Liver (tissue), 9 donors: Measurements from ENCODE around the gene ERBB4. TPM values are rescaled to one million over a fixed set of nuclear protein-coding genes. Genes with fewer than 3 reads are reported as not detected.

ENCODE experiments used
- DNase-seq: peaks from one replicate; pipeline ENCODE4 v3.0.0-alpha.2; 2017; ENCODE audit warnings: low spot score
- H3K27ac ChIP-seq, 2 donors: one replicate each; pipeline ENCODE4 v1.7.0; 2013; ENCODE audit warnings: inconsistent platforms in 2 of 2, low read length in 2 of 2, control low read depth in 1 of 2, low read depth in 1 of 2, mild to moderate bottlenecking in 1 of 2
- H3K27me3 ChIP-seq, 4 donors: one replicate each; pipeline versions ENCODE4 v1.6.1 to v1.7.0; 2013; ENCODE audit warnings: low read length in 3 of 4, inconsistent platforms in 1 of 4, mild to moderate bottlenecking in 1 of 4, moderate library complexity in 1 of 4; ENCODE audit not compliant: control insufficient read depth in 4 of 4, insufficient read depth in 4 of 4
- H3K36me3 ChIP-seq, 4 donors: one replicate each; pipeline versions ENCODE4 v1.6.1 to v1.7.0; 2013; ENCODE audit warnings: low read length in 3 of 4, mild to moderate bottlenecking in 3 of 4, low read depth in 1 of 4, moderate library complexity in 1 of 4; ENCODE audit not compliant: control insufficient read depth in 4 of 4, insufficient read depth in 3 of 4
- H3K4me1 ChIP-seq, 4 donors: one replicate each; pipeline versions ENCODE4 v1.6.1 to v1.7.0; 2013; ENCODE audit warnings: low read length in 3 of 4, mild to moderate bottlenecking in 3 of 4, moderate library complexity in 1 of 4; ENCODE audit not compliant: control insufficient read depth in 4 of 4, insufficient read depth in 4 of 4
- H3K4me3 ChIP-seq, 3 donors: one replicate each; pipeline versions ENCODE4 v1.6.1 to v1.7.0; 2013; ENCODE audit warnings: low read length in 3 of 3, control low read depth in 1 of 3, low read depth in 1 of 3, mild to moderate bottlenecking in 1 of 3
- H3K9ac ChIP-seq, 2 donors: one replicate each; pipeline ENCODE4 v1.7.0; 2013; ENCODE audit warnings: low read length in 2 of 2, mild to moderate bottlenecking in 2 of 2, moderate library complexity in 2 of 2, control low read depth in 1 of 2, low read depth in 1 of 2
- H3K9me3 ChIP-seq, 4 donors: one replicate each; pipeline versions ENCODE4 v1.6.1 to v1.7.0; 2013; ENCODE audit warnings: low read length in 3 of 4; ENCODE audit not compliant: control insufficient read depth in 4 of 4
- ATF3 ChIP-seq: IDR thresholded peaks from 2 replicates; pipeline ENCODE4 v1.6.1; 2016; ENCODE audit warnings: antibody characterized with exemption
- CTCF ChIP-seq: fragments of 150-350 bp; IDR thresholded peaks from 2 replicates; pipeline ENCODE4 v1.5.1; 2017; ENCODE audit warnings: improper control_type of control experiment, low read depth, low read length; ENCODE audit not compliant: missing input control
- EGR1 ChIP-seq, 2 donors: IDR thresholded peaks; 2 replicates each; pipeline ENCODE4 v1.6.1; 2016 to 2018; ENCODE audit warnings: antibody characterized with exemption in 2 of 2, low read depth in 2 of 2
- FOXA1 ChIP-seq: IDR thresholded peaks from 2 replicates; pipeline ENCODE4 v1.6.1; 2016; ENCODE audit warnings: antibody characterized with exemption
- FOXA2 ChIP-seq: IDR thresholded peaks from 2 replicates; pipeline ENCODE4 v1.6.1; 2016; ENCODE audit warnings: antibody characterized with exemption
- GABPA ChIP-seq, 2 donors: IDR thresholded peaks in 1 of 2; conservative IDR thresholded peaks in 1 of 2; 2 replicates each; pipeline ENCODE4 v1.6.1; 2016; ENCODE audit warnings: antibody characterized with exemption in 2 of 2, mild to moderate bottlenecking in 1 of 2, moderate library complexity in 1 of 2
- HNF4A ChIP-seq, 2 donors: conservative IDR thresholded peaks; 2 replicates each; pipeline ENCODE4 v1.6.1; 2016; ENCODE audit warnings: antibody characterized with exemption in 2 of 2, mild to moderate bottlenecking in 2 of 2
- HNF4G ChIP-seq: IDR thresholded peaks from 2 replicates; pipeline ENCODE4 v1.6.1; 2016; ENCODE audit warnings: antibody characterized with exemption
- JUND ChIP-seq, 2 donors: IDR thresholded peaks; 2 replicates each; pipeline ENCODE4 v1.6.1; 2016; ENCODE audit warnings: antibody characterized with exemption in 2 of 2
- MAX ChIP-seq: IDR thresholded peaks from 2 replicates; pipeline ENCODE4 v1.6.1; 2016; ENCODE audit warnings: antibody characterized with exemption
- NR2F2 ChIP-seq: IDR thresholded peaks from 2 replicates; pipeline ENCODE4 v1.6.1; 2016; ENCODE audit warnings: antibody characterized with exemption
- RAD21 ChIP-seq, 2 donors: IDR thresholded peaks; 2 replicates each; pipeline ENCODE4 v1.6.1; 2016; ENCODE audit warnings: antibody characterized with exemption in 2 of 2, mild to moderate bottlenecking in 2 of 2
- REST ChIP-seq: IDR thresholded peaks from 2 replicates; pipeline ENCODE4 v1.6.1; 2016; ENCODE audit warnings: antibody characterized with exemption, mild to moderate bottlenecking
- RXRA ChIP-seq, 2 donors: IDR thresholded peaks; 2 replicates each; pipeline ENCODE4 v1.6.1; 2017 to 2018; ENCODE audit warnings: antibody characterized with exemption in 2 of 2, mild to moderate bottlenecking in 1 of 2
- SP1 ChIP-seq: IDR thresholded peaks from 2 replicates; pipeline ENCODE4 v1.6.1; 2018; ENCODE audit warnings: antibody characterized with exemption, mild to moderate bottlenecking
- TAF1 ChIP-seq: conservative IDR thresholded peaks from 2 replicates; pipeline ENCODE4 v1.6.1; 2016; ENCODE audit warnings: antibody characterized with exemption, mild to moderate bottlenecking
- YY1 ChIP-seq: IDR thresholded peaks from 2 replicates; pipeline ENCODE4 v1.6.1; 2016; ENCODE audit warnings: antibody characterized with exemption, mild to moderate bottlenecking
- ZBTB33 ChIP-seq: IDR thresholded peaks from 2 replicates; pipeline ENCODE4 v1.6.1; 2016; ENCODE audit warnings: antibody characterized with exemption
- WGBS: extraction: QIAGEN DNeasy Blood & Tissue Kit; methylation state at CpG from one replicate; pipeline ENCODE4 v1.1.7; 2013; 5-methylcytosine and 5-hydroxymethylcytosine counted together
- polyA plus RNA-seq, 2 donors: library from polyadenylated mRNA; stranded (reverse) in 1 of 2; unstranded in 1 of 2; fragments of 200-250 nt in 1 of 2; fragments of >200 nt in 1 of 2; fragmentation: Nextera tagmentation in 1 of 2; extraction: Ambion mirVana in 1 of 2; gene quantifications; one replicate each; pipeline versions ENCODE4 v1.2.1 to v1.2.3, GENCODE V29; 2013 to 2015
- total RNA-seq, 2 donors: library from RNA; depleted of rRNA; stranded (reverse); fragments of >200 nt; gene quantifications; one replicate each; pipeline ENCODE4 v1.2.3, GENCODE V29; 2014
- donor health status: healthy.
- donor health status: healthy.
- donor health status: healthy.
- donor health status: healthy.
- donor health status: healthy.

Gene ERBB4
- total and polyA plus RNA-seq, 4 donors, result 0.03 to 0.42 TPM; not detected in 2

GRCh38 chr2:212348501-212348900 lies 190.1 kb downstream of the ERBB4 start:
- TF ChIP-seq JUND (IDR thresholded peaks at IDR 0.05) (no peak), SP1 (no peak), ATF3 (no peak), TAF1 (no peak), HNF4A (conservative IDR thresholded peaks at IDR 0.05) (no peak), REST (no peak), EGR1 (IDR thresholded peaks at IDR 0.05; ENCODE audit: low read depth in 2 of 2) (no peak), CTCF (no peak), RXRA (IDR thresholded peaks at IDR 0.05) (no peak), RAD21 (IDR thresholded peaks at IDR 0.05) (no peak), GABPA (IDR thresholded peaks at IDR 0.05 in 1 of 2, conservative IDR thresholded peaks at IDR 0.05 in 1 of 2) (no peak)
- Histone ChIP-seq H3K4me1 (no peaks in the 10 kb centered on the region), H3K27me3 (no peaks in the 10 kb centered on the region), H3K4me3 (no peak overlapping the region), H3K9me3 (no peaks in the 10 kb centered on the region), H3K36me3 (no peaks in the 10 kb centered on the region), H3K9ac (no peak overlapping the region), H3K27ac (no peak overlapping the region)
- DNase-seq, result no peak
- 66% methylated on average over 4 of the region's 4 CpGs for WGBS

- DNase-seq, result no peak
- no peaks in the 10 kb centered on the region for H3K27me3 ChIP-seq
- 58% methylated on average over 2 of the region's 2 CpGs for WGBS
- H3K27ac ChIP-seq, result no peak overlapping the region
- no peaks in the 10 kb centered on the region for H3K36me3 ChIP-seq
- H3K4me3 ChIP-seq, result no peak overlapping the region
- H3K4me1 ChIP-seq, result no peaks in the 10 kb centered on the region
- H3K9me3 ChIP-seq, result no peaks in the 10 kb centered on the region
- no peak overlapping the region for H3K9ac ChIP-seq
- TF ChIP-seq RXRA (IDR thresholded peaks at IDR 0.05) (no peak), SP1 (no peak), MAX (no peak), JUND (IDR thresholded peaks at IDR 0.05) (no peak), FOXA2 (no peak), HNF4A (conservative IDR thresholded peaks at IDR 0.05) (no peak), REST (no peak), TAF1 (no peak), RAD21 (IDR thresholded peaks at IDR 0.05) (no peak), CTCF (no peak), YY1 (no peak), HNF4G (no peak), FOXA1 (no peak), ZBTB33 (no peak), ATF3 (no peak), NR2F2 (no peak), GABPA (IDR thresholded peaks at IDR 0.05 in 1 of 2, conservative IDR thresholded peaks at IDR 0.05 in 1 of 2) (no peak)
Observed at GRCh38 chr2:212346865-212347264, 191.7 kb downstream of the ERBB4 start.
